ENCODE measurements around the gene HMMR.

DNA sequence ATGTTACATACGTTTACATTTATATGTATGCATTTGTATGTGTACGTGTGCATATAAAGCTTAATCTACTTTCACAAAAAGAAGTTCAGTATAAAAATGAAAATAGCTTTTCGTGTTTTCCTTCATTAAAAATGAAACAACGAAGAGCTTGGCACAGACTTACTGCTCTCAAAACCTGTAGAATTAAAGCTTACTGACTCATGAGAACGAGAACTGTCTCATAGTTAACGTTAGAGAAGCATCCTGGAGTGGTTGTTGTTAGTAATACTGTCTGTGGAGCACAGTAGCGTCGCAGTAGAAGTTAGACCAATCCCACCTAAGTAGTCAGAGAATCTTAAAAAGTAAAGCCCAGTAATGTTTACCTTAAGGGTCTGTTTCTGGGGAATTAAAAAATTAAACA is 46.3 kb downstream of the HMMR start:
- TF ChIP-seq POLR2A (IDR thresholded peaks at IDR 0.05; ENCODE audit: low read depth, low read length) (no peak), MXI1 (IDR thresholded peaks at IDR 0.05; ENCODE audit: borderline replicate concordance, low read depth, low read length) (no peak)
- TF ChIP-seq, protein P1, sequence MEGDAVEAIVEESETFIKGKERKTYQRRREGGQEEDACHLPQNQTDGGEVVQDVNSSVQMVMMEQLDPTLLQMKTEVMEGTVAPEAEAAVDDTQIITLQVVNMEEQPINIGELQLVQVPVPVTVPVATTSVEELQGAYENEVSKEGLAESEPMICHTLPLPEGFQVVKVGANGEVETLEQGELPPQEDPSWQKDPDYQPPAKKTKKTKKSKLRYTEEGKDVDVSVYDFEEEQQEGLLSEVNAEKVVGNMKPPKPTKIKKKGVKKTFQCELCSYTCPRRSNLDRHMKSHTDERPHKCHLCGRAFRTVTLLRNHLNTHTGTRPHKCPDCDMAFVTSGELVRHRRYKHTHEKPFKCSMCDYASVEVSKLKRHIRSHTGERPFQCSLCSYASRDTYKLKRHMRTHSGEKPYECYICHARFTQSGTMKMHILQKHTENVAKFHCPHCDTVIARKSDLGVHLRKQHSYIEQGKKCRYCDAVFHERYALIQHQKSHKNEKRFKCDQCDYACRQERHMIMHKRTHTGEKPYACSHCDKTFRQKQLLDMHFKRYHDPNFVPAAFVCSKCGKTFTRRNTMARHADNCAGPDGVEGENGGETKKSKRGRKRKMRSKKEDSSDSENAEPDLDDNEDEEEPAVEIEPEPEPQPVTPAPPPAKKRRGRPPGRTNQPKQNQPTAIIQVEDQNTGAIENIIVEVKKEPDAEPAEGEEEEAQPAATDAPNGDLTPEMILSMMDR (conservative IDR thresholded peaks at IDR 0.05; ENCODE audit: low read depth, low read length), result no peak
- TF ChIP-seq, protein P2, sequence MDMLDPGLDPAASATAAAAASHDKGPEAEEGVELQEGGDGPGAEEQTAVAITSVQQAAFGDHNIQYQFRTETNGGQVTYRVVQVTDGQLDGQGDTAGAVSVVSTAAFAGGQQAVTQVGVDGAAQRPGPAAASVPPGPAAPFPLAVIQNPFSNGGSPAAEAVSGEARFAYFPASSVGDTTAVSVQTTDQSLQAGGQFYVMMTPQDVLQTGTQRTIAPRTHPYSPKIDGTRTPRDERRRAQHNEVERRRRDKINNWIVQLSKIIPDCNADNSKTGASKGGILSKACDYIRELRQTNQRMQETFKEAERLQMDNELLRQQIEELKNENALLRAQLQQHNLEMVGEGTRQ (IDR thresholded peaks at IDR 0.05; ENCODE audit: low read depth, low read length), result no peak

All from IMR-90 (cell line).